ENCODE results near the gene KCNK4. TPM values are rescaled to one million over a fixed set of nuclear protein-coding genes. Genes with fewer than 3 reads are reported as not detected.

The KCNK4 gene
- total RNA-seq (2021; ENCODE audit: unreplicated experiment) (1.1 TPM), Bru-seq, nascent RNA (percentile 36 among the genes with signal in this experiment), BruChase-seq, experiment 1, labeled RNA remaining after a 2-hour chase (percentile 31 among the genes with signal in this experiment), BruChase-seq, experiment 2, labeled RNA remaining after a 6-hour chase (percentile 41 among the genes with signal in this experiment)
- 1.3 TPM for polyA plus RNA-seq (2012; ENCODE audit: insufficient read length)
- long read RNA-seq, partial matches to known transcripts = 0 of 1 reads
- long read RNA-seq, other reads (novel, unspliced or antisense) = 1 of 1 reads

DNA sequence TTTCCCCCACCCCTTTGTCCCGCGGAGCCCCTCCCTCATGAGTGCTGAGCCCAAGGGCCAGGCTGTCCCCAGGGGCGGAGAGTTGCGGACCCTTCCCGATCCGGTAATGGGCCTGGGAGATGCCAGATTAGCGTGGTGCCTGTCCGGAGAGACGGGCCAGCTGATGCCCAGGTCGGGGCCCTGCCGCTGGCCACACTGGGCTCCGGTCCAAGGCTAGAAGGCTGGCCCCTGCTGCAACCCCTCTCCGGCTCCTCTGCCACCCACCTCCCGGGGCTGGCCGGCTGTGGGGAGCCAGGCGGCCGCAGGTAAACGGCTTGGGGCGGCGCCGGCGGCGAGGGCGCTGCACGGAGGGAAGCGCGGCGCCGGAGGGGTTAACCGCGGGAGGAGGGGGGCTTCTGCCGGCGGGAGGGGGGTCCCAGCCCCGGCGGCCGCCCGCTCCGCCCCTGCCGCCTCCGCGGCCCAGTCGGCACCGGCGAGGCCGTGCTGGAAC is at the start of gene KCNK4:
Gene KCNK4, plus strand, starts transcription at position 41 of the 490 bp plus-strand sequence. CDS start 1,717 bp downstream, outside the sequence.
- ChIA-PET CTCF (interaction anchor here (1.4 kb wide), 1 partner anchor 10 kb away, joined by 12 read pairs; the partner anchor contains the start of gene CATSPERZ), POLR2A (no interaction called here)
- no peak for TF ChIP-seq POLR2AphosphoS5 (IDR thresholded peaks at IDR 0.05; ENCODE audit: low read depth, low read length)
- TF ChIP-seq TCF7L2 (IDR thresholded peaks at IDR 0.05; ENCODE audit: low read depth, low read length) = no peak
- TF ChIP-seq, protein P1, sequence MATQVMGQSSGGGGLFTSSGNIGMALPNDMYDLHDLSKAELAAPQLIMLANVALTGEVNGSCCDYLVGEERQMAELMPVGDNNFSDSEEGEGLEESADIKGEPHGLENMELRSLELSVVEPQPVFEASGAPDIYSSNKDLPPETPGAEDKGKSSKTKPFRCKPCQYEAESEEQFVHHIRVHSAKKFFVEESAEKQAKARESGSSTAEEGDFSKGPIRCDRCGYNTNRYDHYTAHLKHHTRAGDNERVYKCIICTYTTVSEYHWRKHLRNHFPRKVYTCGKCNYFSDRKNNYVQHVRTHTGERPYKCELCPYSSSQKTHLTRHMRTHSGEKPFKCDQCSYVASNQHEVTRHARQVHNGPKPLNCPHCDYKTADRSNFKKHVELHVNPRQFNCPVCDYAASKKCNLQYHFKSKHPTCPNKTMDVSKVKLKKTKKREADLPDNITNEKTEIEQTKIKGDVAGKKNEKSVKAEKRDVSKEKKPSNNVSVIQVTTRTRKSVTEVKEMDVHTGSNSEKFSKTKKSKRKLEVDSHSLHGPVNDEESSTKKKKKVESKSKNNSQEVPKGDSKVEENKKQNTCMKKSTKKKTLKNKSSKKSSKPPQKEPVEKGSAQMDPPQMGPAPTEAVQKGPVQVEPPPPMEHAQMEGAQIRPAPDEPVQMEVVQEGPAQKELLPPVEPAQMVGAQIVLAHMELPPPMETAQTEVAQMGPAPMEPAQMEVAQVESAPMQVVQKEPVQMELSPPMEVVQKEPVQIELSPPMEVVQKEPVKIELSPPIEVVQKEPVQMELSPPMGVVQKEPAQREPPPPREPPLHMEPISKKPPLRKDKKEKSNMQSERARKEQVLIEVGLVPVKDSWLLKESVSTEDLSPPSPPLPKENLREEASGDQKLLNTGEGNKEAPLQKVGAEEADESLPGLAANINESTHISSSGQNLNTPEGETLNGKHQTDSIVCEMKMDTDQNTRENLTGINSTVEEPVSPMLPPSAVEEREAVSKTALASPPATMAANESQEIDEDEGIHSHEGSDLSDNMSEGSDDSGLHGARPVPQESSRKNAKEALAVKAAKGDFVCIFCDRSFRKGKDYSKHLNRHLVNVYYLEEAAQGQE (IDR thresholded peaks at IDR 0.05; ENCODE audit: insufficient read depth in 1 of 2, low read depth in 2 of 2, low read length in 1 of 2) = no peak
- no peak for TF ChIP-seq SIN3A (IDR thresholded peaks at IDR 0.05; ENCODE audit: borderline replicate concordance, insufficient read depth, low read depth, low read length)
- TF ChIP-seq, protein P2, sequence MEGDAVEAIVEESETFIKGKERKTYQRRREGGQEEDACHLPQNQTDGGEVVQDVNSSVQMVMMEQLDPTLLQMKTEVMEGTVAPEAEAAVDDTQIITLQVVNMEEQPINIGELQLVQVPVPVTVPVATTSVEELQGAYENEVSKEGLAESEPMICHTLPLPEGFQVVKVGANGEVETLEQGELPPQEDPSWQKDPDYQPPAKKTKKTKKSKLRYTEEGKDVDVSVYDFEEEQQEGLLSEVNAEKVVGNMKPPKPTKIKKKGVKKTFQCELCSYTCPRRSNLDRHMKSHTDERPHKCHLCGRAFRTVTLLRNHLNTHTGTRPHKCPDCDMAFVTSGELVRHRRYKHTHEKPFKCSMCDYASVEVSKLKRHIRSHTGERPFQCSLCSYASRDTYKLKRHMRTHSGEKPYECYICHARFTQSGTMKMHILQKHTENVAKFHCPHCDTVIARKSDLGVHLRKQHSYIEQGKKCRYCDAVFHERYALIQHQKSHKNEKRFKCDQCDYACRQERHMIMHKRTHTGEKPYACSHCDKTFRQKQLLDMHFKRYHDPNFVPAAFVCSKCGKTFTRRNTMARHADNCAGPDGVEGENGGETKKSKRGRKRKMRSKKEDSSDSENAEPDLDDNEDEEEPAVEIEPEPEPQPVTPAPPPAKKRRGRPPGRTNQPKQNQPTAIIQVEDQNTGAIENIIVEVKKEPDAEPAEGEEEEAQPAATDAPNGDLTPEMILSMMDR (IDR thresholded peaks at IDR 0.05) = no peak
- DNase-seq (ENCODE audit: low read depth, low spot score) = no peak
- peak within 1 kb of the TSS; percentile 35 to 37 for H3K4me3 ChIP-seq (ENCODE audit: low read depth in 2 of 2, low read length in 2 of 2)
- intact Hi-C loops (cut with micrococcal nuclease; ENCODE audit: unreplicated experiment) = no loop called here
- no peaks in the 10 kb centered on the region; the same call in none of the 2 replicates for H3K27me3 ChIP-seq (ENCODE audit: control insufficient read depth, insufficient read depth, low read length)
- H3K4me1 ChIP-seq (ENCODE audit: control insufficient read depth, insufficient read depth, low read length) = peaks cover 17% of the 10 kb centered on the region
- BruUV-seq (replicated peaks) = no TSS peak
- H3K9me3 ChIP-seq (ENCODE audit: control insufficient read depth, insufficient read depth, low read depth, low read length) = no peaks in the 10 kb centered on the region
- in situ Hi-C loops (cut with HindIII; ENCODE audit: low pct_unique_long_range_greater_than_20kb, low sequenced_read_pairs) = no loop called here
- H3K36me3 ChIP-seq (ENCODE audit: control insufficient read depth, insufficient read depth, low read length) = no peaks in the 10 kb centered on the region
- peak; percentile 54 for ATAC-seq
- no peak within 1 kb of the TSS for H3K27ac ChIP-seq (ENCODE audit: low read length)

DNA sequence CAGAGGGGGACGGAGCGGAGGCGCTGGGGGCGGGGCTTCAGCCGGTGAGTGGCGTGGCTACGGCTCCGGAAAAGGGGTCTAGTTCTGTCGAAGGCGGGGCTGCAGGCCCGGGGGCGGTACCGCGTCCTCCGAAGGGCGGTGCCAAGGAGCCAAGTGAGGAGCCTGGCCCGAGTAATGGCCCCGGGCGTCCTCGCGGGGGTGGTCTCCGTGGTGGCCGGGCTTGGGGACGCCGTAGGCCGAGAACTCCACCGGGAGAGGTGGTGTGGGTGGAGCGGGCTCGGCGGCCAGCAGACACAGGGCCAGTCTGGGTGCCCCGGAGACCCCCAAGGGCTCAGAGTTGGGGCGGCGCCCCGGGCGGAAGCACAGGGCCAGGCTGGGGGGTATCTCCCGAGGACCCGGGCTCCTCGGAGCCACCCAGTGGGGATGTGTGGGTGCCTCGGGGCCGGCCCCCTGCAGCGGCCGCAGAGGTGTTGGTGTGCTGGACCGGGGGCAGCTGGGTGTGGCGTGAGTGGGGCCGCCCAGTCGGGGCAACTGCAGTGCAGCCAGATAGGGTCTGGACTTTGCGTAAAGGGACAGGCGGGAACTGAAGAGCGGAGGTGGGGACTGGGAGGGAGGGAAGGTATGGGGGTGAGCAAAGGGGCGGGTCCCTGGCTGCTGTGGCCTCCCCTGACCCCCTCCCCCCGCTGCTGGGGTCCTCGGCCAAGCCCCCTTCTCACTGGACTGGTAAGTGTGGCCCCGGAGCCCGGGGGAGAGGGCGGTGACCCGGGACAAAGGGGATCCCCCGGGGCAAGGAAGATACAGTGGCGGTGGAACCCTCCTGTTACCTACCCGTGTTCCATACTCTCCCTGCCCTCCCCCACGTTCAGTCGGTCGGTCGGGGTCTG is 49.4 kb upstream of the KCNK4 start:
- ATAC-seq = peak; percentile 75
- no peak for TF ChIP-seq TCF7L2 (IDR thresholded peaks at IDR 0.05; ENCODE audit: low read depth, low read length)
- TF ChIP-seq SIN3A (IDR thresholded peaks at IDR 0.05; ENCODE audit: borderline replicate concordance, insufficient read depth, low read depth, low read length) = no peak; the same call in 1 of the 2 replicates
- TF ChIP-seq, protein P1 (IDR thresholded peaks at IDR 0.05; ENCODE audit: insufficient read depth in 1 of 2, low read depth in 2 of 2, low read length in 1 of 2) = no peak
- TF ChIP-seq POLR2AphosphoS5 (IDR thresholded peaks at IDR 0.05; ENCODE audit: low read depth, low read length) = peak; percentile 32; the same call in 1 of the 2 replicates
- TF ChIP-seq, protein P2 (IDR thresholded peaks at IDR 0.05) = no peak
- Histone ChIP-seq H3K36me3 (ENCODE audit: control insufficient read depth, insufficient read depth, low read length) (peaks cover 3% of the 10 kb centered on the region; the same call in 1 of the 2 replicates), H3K4me3 (ENCODE audit: low read depth in 2 of 2, low read length in 2 of 2) (peak overlapping the region; percentile 59 to 60), H3K9me3 (ENCODE audit: control insufficient read depth, insufficient read depth, low read depth, low read length) (no peaks in the 10 kb centered on the region), H3K4me1 (ENCODE audit: control insufficient read depth, insufficient read depth, low read length) (peaks cover 30% of the 10 kb centered on the region), H3K27ac (ENCODE audit: low read length) (peak overlapping the region; percentile 68), H3K27me3 (ENCODE audit: control insufficient read depth, insufficient read depth, low read length) (no peaks in the 10 kb centered on the region)
- POLR2A ChIA-PET = interaction anchor here (0.7 to 1.0 kb wide), 2 partner anchors 14 to 1503 kb away, joined by 7 to 9 read pairs; no protein-coding TSS in a partner anchor
- TSS peak; percentile 92 for BruUV-seq (replicated peaks)
- DNase-seq (ENCODE audit: low read depth, low spot score) = no peak
- intact Hi-C loops (cut with micrococcal nuclease; ENCODE audit: unreplicated experiment) (loop anchor here (10.0 kb wide), 1 partner anchor 63 kb away; the partner anchor contains the start of genes CATSPERZ and ESRRA), in situ Hi-C loops (cut with HindIII; ENCODE audit: low pct_unique_long_range_greater_than_20kb, low sequenced_read_pairs) (no loop called here)
- CTCF ChIA-PET = interaction anchor here (0.5 to 0.7 kb wide), 5 partner anchors 37 to 681 kb away, joined by 3 to 8 read pairs (median 4); partner anchors contain the start of gene TRMT112
